CD4-positive, alpha-beta T cell (primary cell): ENCODE data around the gene BEGAIN. TPM values are rescaled to one million over a fixed set of nuclear protein-coding genes. Genes with fewer than 3 reads are reported as not detected.

Experiments used
- ATAC-seq: fragments of 200-7000 bp; cut with Tn5 transposase; one replicate; pipeline ENCODE4 v1.10.0; 2022; ENCODE audit warnings: mild to moderate bottlenecking; ENCODE audit not compliant: poor library complexity
- CTCF ChIA-PET: fragments of 350-600 bp; sonication (Branson Sonifier 250); formaldehyde crosslinking; loops from one replicate; lab custom pipeline; 2021; ENCODE audit warnings: antibody characterized with exemption, inconsistent platforms; lab: Charles Lee
- POLR2A ChIA-PET: fragments of 350-600 bp; sonication (Branson Sonifier 250); formaldehyde crosslinking; loops from one replicate; lab custom pipeline; 2021; ENCODE audit warnings: antibody characterized with exemption, inconsistent platforms; lab: Charles Lee
- DNase-seq, 14 experiments: peaks; one replicate each; pipeline ENCODE4 v3.0.0-alpha.2; 2013 to 2020; ENCODE audit warnings: mixed read lengths in 2 of 14
- H3K27ac ChIP-seq, 2 donors: one replicate each; pipeline versions ENCODE4 v1.5.1 to v1.7.0; 2013; ENCODE audit warnings: low read length in 2 of 2, low read depth in 1 of 2, mild to moderate bottlenecking in 1 of 2
- H3K27me3 ChIP-seq, 2 experiments: 1 replicate in 1 of 2; 2 replicates in 1 of 2; pipeline versions ENCODE4 v1.6.1 to v1.7.0; 2013; ENCODE audit warnings: low read length in 2 of 2, control low read depth in 1 of 2, mild to moderate bottlenecking in 1 of 2, moderate library complexity in 1 of 2; ENCODE audit not compliant: insufficient read depth in 2 of 2, control insufficient read depth in 1 of 2
- H3K36me3 ChIP-seq: one replicate; pipeline ENCODE4 v1.6.1; 2013; ENCODE audit warnings: low read length, control low read depth; ENCODE audit not compliant: insufficient read depth
- H3K4me1 ChIP-seq: one replicate; pipeline ENCODE4 v1.6.1; 2013; ENCODE audit warnings: low read length, control low read depth; ENCODE audit not compliant: insufficient read depth
- H3K4me3 ChIP-seq: one replicate; pipeline ENCODE4 v1.5.1; 2013; ENCODE audit warnings: mild to moderate bottlenecking, low read length, moderate library complexity
- H3K9me3 ChIP-seq, 2 experiments: 1 replicate in 1 of 2; 2 replicates in 1 of 2; pipeline versions ENCODE4 v1.6.1 to v1.7.0; 2013; ENCODE audit warnings: low read length in 2 of 2, mild to moderate bottlenecking in 2 of 2, control low read depth in 1 of 2, moderate library complexity in 1 of 2; ENCODE audit not compliant: control insufficient read depth in 1 of 2, insufficient read depth in 1 of 2
- H3K27ac Mint-ChIP-seq: one replicate; pipeline ENCODE4 v1.8.0; 2020; ENCODE audit warnings: mixed read lengths
- H3K27me3 Mint-ChIP-seq: one replicate; pipeline ENCODE4 v1.8.0; 2021; ENCODE audit warnings: mixed read lengths
- H3K36me3 Mint-ChIP-seq: one replicate; pipeline ENCODE4 v1.8.0; 2021; ENCODE audit warnings: low read depth, mixed read lengths
- H3K4me1 Mint-ChIP-seq: one replicate; pipeline ENCODE4 v1.8.0; 2021; ENCODE audit warnings: low read depth, mixed read lengths
- H3K4me3 Mint-ChIP-seq: one replicate; pipeline ENCODE4 v1.8.0; 2020; ENCODE audit warnings: mild to moderate bottlenecking, mixed read lengths
- H3K9me3 Mint-ChIP-seq: one replicate; pipeline ENCODE4 v1.8.0; 2020; ENCODE audit warnings: mixed read lengths
- CTCF ChIP-seq: fragments of 200-600 bp; IDR thresholded peaks from one replicate; pipeline ENCODE4 v1.8.0; 2022; ENCODE audit warnings: antibody characterized with exemption, mild to moderate bottlenecking
- intact Hi-C, 2 experiments: fragments of 100-400 bp; cut with DNase I in 1 of 2; cut with micrococcal nuclease in 1 of 2; formaldehyde crosslinking; loops; one replicate each; pipeline versions ENCODE4 v1.15.1 to v1.9.0; 2023 to 2025; cut with DNase I, micrococcal nuclease
- total RNA-seq, 174 experiments: library from RNA in 2 of 174; stranded (reverse) in 2 of 174; gene quantifications; one replicate each; pipeline ENCODE4 v1.2.3 and lab custom pipeline; 2021 to 2026

BEGAIN gene
- total RNA-seq, 2 experiments from 2014 or later: 1.5 to 2.0 TPM

- H3K4me1 Mint-ChIP-seq: no peaks in the 10 kb centered on the region
- no peaks in the 10 kb centered on the region for H3K36me3 ChIP-seq
- CTCF ChIA-PET: no interaction called here
Observed at GRCh38 chr14:100539766-100540140, 47.5 kb downstream of the BEGAIN start.

GRCh38 chr14:100539003-100539660, 48.1 kb downstream of the BEGAIN start:
- H3K27ac ChIP-seq: no peak overlapping the region
- ATAC-seq (no peak), DNase-seq (peak in 1 of 14 experiments; percentile 28)
- no peak for TF ChIP-seq CTCF
- CTCF ChIA-PET: no interaction called here
- no peaks in the 10 kb centered on the region for H3K27me3 ChIP-seq
- intact Hi-C loops: no loop called here
- H3K9me3 ChIP-seq: peaks cover 0 to 11% of the 10 kb centered on the region in 2 experiments
- Mint-ChIP-seq H3K27ac (no peak overlapping the region), H3K27me3 (no peaks in the 10 kb centered on the region), H3K36me3 (no peaks in the 10 kb centered on the region), H3K9me3 (no peaks in the 10 kb centered on the region), H3K4me3 (no peak overlapping the region), H3K4me1 (no peaks in the 10 kb centered on the region)
- POLR2A ChIA-PET: no interaction called here
- no peak overlapping the region for H3K4me3 ChIP-seq
- H3K36me3 ChIP-seq: no peaks in the 10 kb centered on the region
- H3K4me1 ChIP-seq: peaks cover 4% of the 10 kb centered on the region

More at GRCh38 chr14:100539766-100540140, 47.5 kb downstream of the BEGAIN start:
- Mint-ChIP-seq H3K36me3 (no peaks in the 10 kb centered on the region), H3K27me3 (no peaks in the 10 kb centered on the region), H3K9me3 (no peaks in the 10 kb centered on the region), H3K27ac (no peak overlapping the region), H3K4me3 (no peak overlapping the region)
- H3K4me3 ChIP-seq: no peak overlapping the region
- POLR2A ChIA-PET: no interaction called here
- intact Hi-C loops: no loop called here
- H3K4me1 ChIP-seq: peaks cover under 1% of the 10 kb centered on the region
- ATAC-seq: no peak
- H3K9me3 ChIP-seq: peaks cover 0 to 11% of the 10 kb centered on the region in 2 experiments
- no peaks in the 10 kb centered on the region for H3K27me3 ChIP-seq
- peak in 1 of 14 experiments; percentile 22 for DNase-seq
- TF ChIP-seq CTCF: no peak
- H3K27ac ChIP-seq: no peak overlapping the region

- TF ChIP-seq CTCF: no peak
- DNase-seq: peak in 1 of 14 experiments; percentile 29
- Histone ChIP-seq H3K4me3 (no peak overlapping the region), H3K27ac (no peak overlapping the region), H3K9me3 (peaks cover 0 to 11% of the 10 kb centered on the region in 2 experiments), H3K4me1 (peaks cover 9% of the 10 kb centered on the region), H3K27me3 (no peaks in the 10 kb centered on the region), H3K36me3 (no peaks in the 10 kb centered on the region)
- H3K4me1 Mint-ChIP-seq: no peaks in the 10 kb centered on the region
- no peaks in the 10 kb centered on the region for H3K27me3 Mint-ChIP-seq
- intact Hi-C loops: no loop called here
- H3K27ac Mint-ChIP-seq: no peak overlapping the region
- ChIA-PET POLR2A (no interaction called here), CTCF (no interaction called here)
- H3K4me3 Mint-ChIP-seq: no peak overlapping the region
- no peaks in the 10 kb centered on the region for H3K9me3 Mint-ChIP-seq
- H3K36me3 Mint-ChIP-seq: no peaks in the 10 kb centered on the region
- no peak for ATAC-seq
Observed at GRCh38 chr14:100538351-100539002, 48.7 kb downstream of the BEGAIN start.
